COLO829 (cell line): ENCODE data around the gene NEK2.
A peak's percentile ranks its signal among the peaks of the same experiment; 100 is the strongest.
"Not testable (repeated sequence)": the region's sequence is repeated elsewhere in the genome, so short reads cannot be mapped to it uniquely, and the experiment has no call there.

Experiments
- DNase-seq: peaks from one replicate; pipeline ENCODE4 v3.0.0; 2012; ENCODE audit warnings: low spot score

The NEK2 gene

DNA sequence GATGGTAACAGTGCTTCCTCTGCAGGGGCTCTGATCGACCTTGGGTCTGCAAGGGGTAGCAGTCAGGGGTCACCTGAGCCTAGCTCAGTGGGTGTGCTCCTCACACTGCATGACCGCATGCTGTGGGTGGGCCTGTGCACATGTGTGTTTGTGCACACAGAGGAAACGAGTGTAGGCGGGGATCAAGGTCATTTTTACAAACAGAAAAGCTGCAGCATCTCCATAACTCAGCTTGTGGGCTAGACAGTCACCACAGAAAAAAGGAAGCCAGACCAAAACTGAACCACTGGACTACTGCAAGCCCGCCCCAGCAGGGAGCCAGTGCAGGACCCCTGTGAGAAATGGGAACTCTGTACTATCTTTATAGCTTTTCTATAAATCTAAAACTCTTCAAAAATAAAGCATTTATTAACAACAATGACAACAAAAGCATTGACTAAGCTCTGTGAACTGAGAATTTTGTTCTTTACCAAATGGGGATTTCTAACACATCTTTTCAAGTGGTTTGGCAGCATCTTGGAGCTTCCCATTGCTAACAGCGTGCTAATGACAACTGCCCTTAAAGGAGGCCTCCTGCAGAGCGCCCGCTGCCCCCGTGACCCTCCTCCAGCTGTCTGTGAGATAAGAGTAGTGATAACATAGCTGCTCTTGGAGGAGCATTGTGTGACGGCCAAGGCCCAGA lies 19.9 kb upstream of the NEK2 start:
- DNase-seq: no peak

DNA sequence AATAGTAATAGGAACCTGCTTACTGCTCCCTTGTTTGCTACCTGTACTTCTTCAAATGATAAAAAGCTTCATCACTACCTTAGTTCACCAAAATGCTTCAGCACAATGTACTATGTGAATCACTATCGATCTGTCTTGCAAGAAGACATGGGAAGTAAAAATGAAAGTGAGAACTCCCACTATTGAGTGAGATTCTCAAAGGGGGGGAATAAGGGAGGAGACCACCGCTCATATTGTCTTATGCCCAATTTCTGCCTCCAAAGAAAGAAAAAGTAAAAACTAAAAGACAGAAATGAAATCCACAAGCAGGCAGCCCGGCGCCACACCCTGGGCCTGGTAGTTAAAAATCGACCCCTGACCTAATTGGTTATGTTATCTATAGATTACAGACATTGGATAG lies 18.5 kb upstream of the NEK2 start:
- not testable (repeated sequence) for DNase-seq

DNA sequence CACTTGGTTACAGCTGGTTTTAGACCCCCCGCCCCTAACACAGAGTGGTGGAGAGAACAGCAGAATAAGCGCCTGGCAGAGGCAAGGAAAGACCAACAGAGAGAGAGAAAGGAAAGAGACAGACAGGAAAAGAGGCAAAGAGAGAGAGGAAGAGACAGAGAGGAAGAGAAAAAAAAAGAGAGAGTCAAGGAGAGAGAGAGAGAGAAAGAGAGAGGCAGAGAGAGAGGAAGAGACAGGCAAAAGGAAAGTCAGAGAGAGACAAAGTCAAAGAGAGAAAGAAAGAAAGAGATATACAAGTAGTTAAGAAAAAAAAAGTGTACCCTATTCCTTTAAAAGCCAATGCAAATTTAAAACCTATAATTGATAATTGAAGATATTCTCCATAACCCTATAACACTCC lies 13.0 kb upstream of the NEK2 start:
- no peak for DNase-seq

DNA sequence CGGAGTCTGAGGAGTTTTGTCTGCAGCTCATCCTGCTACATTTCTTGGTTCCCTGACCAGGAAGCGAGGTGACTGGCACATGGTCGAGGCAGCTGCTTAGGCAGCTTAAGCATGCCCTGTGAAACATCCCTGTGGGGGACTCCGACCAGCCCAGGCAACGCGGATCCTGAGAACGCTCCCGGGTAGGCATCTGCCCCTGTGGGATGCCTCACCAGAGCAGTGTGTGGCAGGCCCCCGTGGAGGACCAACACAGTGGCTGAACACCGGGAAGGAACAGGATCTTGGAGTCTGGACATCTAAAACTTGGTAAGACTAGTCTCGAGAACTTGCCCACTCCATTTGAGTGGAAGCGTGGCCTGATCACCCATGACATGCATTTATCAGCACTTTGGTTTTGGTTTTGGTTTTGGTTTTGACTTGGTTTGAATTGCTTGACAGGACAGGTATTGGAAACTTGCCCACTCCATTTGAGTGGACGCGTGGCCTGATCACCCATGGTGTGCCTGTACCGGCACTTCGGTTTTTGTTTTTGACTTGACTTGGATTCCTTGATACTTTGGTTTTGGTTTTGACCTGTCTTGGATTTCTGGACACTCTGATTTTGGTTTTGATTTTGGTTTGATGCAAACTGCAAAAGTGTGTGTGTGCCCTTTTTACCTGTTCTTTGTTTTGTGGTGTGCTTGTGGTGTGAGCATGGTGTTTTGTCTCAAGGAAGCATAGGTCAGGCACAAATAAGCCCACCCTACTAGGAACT lies 12.2 kb upstream of the NEK2 start:
- no peak for DNase-seq

DNA sequence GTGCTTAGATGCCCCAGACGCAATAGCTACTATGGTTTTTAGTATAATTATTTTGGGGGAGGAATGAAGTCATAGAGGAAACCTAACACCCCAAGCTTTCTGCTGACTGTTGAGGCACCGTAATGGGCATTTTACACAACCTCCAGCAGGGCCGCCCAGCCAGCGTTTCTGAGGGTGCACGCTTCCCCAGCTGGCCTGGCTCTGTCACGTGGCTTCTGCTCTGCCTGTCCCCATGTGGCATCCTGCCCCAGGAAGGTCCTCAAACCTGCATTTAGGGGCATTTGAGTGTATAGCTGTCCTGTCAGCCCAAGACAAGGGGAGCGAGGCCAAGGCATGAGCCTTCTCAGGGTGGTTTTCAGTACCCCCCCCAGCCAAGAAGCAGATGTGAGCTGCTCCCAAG lies 10.4 kb upstream of the NEK2 start:
- no peak for DNase-seq

DNA sequence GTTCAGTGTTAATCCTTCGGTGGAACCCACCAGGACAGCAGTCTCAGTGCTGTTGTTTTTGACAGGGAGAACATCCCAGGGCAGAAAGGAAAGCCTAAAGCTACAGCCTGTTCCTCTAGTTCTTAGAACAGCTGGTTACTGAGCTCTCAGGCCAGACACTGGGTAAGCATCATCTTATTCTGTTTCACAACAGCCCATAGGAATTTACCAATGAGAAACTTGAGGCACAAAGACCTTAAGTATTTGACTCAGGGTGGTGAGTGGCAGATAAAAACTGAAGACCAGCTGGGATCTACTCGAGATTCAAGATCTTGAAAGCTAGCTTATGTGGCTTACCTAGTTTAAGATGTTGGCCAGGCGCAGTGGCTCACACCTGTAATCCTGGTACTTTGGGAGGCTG lies 9.4 kb upstream of the NEK2 start:
- DNase-seq: no peak

DNA sequence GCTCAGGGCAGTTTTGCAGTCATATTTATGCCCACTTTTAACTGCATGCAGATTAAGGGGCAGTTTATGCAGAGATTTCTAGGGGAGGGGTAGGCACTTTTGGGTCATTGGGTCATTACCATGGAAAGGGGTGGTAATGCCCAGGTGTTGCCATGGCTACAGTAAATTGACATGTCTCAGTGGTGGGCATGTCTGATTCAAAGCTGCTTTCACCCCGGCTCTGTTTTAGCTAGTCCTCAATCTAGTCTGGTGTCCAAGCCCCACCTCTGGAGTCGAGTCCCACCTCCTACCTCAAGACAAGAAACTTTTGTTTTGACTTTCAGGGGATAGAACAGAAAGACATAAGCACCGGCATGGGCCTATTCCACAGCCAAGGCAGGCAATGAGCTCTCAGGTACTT lies 8.9 kb upstream of the NEK2 start:
- no peak for DNase-seq

DNA sequence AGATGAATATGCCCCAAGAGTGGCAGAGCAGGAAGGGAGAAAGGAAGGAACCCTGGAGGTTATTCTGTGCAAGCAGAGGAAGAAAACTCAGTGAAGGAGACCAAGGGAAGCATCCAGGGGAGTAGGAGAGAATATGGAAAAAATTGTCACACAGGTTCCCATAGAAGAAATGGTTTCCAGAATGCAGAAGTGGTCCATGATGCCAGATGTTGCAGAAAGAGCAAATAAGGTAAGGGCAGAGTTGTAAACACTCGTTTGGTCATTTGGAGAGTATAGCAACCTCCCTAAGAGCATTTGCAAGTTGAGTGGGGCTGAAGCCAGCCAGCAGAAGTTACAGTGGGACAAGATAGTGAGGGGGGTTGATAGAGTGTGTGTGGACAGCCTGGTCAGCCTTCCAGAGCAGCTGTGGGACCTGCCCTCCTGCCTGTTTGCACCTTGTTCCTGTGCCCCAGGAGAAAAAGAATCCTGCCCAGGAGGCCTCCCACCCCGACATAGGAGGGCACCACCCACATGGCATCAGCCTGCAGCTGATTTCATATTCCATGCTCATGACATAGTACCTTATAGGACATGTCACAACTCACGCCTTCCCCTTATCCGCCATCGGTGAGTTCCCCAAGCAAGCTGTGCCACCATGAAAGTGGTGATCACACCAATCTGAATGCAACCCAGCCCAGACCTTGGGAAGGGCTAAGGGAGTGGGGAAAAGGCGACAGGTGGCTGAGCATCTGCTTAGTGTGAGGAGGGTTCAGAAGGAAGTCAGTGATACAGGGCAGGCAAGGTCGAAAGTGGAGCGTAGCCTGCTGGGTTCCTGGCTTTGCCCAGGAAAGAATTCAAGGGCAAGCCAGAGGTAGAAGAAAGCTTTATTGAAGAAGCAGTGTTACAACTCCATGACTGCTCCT lies 8.2 kb upstream of the NEK2 start:
- DNase-seq: no peak

DNA sequence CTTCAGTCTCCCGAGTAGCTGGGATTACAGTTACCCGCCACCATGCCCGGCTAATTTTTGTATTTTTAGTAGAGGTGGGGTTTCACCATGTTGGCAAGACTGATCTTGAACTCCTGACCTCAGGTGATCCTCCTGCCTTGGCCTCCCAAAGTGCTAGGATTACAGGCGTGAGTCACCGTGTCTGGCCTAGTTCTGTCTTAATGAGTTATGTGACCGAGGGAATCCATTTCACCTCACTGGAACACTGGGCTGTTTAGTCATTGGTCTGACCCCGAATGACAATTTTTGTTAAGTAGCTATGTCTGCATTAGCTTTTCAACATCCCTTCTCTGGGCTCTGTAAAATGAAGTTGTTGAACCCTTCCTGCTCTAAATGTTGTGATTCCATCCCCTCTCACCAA lies 6.8 kb upstream of the NEK2 start:
- not testable (repeated sequence) for DNase-seq

DNA sequence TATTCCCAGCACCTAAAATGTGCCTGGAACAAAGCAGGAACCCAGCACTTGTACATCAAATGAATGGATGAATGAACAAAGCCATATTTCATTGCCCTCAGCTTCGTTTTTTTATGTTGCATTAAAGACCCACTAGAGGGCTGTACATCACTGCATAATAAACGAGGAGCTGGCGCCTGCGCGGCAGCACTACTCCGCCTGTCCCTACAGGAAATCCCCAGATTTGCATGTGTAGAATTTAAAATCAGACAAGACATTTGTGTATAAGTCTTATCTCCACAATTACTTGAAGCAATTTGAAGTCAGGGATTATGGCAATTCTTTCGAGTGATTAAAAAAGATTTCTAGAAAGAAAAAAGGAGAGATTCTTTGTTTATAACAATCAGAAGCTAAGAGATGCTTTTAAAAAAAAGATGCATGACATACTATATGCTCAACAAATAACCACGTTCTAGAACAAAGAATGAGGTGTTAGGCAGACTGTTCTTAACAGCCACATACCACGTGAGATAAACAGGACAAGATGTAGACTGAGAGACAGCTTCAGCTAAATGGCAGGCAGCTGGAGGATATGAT lies 5.4 kb upstream of the NEK2 start:
- DNase-seq: peak; percentile 97

DNA sequence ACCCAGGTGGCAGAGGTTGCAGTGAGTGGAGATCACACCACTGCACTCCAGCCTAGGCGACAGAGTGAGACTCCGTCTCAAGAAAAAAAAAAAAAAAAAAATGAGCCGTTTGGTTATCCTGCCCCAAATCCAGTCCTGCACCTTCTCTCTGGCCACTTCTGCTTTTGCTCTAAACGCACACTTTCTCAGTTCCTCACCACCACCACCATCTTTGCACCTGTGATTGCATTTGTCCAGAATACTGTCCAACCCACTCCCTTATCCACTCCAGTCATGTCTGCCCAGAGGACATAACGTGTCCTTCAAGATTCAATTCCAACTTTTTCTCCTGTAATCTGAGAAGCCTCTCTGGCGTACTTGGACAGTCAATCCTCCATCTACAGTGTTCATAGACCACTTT lies 2.2 kb upstream of the NEK2 start:
- no peak for DNase-seq

DNA sequence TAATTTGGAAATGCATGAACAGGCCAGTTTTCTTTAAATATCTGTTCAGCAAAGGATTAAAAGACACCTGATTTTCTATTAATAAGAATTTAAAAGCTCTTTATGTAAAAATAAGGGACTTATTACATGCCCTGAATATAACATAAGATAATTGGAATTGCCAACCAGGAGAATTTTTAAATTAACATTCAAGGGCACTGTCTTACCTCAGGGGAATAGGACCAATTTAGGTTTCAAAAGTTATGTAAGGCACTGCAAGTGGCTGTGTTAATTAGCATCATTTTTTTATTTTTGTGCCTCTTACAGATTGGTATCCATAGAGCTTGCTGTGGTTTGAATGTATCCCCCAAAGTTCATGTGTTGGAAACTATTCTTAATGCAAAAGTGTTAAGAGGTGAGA lies 1.3 kb upstream of the NEK2 start:
- DNase-seq: no peak

DNA sequence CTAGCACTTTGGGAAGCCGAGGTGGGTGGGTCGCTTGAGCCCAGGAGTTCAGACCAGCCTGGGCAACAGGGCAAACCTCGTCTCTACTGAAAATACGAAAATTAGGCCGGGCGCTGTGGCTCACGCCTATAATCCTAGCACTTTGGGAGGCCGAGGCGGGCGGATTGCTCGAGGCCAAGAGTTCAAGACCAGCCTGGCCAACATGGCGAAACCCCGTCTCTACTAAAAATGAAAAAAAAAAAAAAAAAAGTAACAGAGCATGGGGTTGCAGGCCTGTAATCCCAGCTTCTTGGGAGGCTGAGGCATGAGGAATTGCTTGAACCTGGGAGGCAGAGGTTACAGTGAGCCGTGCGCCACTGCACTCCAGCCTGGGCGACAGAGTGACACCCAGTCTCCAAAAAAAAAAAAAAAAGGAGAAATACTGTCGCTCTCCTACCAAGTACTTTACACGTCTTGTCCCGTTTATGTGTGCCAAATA lies 724 bp upstream of the NEK2 start:
- DNase-seq: no peak

DNA sequence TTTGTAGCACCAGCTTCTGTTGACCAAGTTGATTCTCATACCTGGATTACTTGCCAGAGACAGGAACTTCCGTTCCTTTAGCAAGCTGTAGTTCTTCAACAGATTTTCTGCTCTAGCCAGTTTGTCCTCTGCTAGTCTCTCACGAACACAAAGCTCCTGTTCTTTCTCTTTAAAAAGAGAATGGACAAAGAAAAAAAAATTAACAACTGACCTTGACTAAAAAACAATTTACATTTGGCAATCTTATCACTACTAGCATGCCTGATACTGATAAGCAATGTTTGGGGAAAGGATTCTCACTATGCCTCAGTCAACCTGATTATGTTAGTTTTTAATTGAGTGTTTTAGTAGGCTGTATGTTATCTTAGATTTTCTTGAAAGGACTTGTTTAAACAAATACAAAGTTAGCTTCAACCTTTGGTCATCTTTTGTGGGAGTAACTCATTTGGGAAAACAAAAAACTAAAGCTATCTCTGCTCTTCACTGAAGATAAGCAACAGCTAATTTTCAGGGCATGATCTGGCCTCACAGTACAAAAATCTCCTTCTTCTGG lies 8.3 kb downstream of the NEK2 start:
- DNase-seq: no peak

DNA sequence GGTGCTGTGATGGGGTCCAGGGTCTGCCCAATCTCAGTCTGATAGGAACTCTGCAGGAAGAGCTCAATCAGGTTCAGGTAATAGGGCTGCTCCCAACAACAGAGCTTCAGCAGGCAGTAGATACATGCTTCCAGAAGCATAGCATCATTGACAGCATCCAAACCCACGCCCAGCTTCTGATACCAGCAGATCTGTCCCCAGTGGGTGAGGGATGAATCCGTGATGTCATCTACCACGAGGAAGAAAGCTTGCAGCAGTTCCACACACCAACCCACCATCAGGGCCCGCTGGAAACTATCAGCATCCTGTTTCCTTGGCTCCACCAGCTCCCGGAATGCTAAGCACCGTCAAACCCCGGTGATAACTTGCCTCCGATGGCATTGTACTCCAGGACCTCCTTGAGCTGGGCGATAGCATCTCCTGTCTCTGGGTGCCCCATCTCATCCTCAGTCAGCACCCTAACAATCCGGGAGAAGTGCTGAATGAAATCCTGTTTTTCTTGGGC lies 14.7 kb downstream of the NEK2 start:
- no peak for DNase-seq

DNA sequence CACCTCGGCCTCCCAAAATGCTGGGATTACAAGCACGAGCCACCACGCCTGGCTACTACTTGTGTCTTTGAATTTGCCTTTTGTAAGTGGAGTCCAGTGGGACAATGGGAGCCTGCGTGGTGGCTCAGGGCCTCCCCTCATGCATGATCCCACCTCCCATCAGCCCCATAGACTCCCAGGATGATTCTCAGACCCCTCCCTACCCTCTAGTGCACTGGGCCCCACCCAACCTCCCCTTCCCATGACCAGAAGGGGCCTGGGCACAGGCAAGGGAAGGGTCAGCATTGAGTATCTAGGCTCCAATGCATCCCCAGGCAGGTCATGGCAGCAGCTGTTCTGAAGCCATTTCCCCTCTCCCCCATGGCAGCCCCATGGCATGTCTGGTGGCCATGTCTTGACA lies 18.7 kb downstream of the NEK2 start:
- no peak for DNase-seq

DNA sequence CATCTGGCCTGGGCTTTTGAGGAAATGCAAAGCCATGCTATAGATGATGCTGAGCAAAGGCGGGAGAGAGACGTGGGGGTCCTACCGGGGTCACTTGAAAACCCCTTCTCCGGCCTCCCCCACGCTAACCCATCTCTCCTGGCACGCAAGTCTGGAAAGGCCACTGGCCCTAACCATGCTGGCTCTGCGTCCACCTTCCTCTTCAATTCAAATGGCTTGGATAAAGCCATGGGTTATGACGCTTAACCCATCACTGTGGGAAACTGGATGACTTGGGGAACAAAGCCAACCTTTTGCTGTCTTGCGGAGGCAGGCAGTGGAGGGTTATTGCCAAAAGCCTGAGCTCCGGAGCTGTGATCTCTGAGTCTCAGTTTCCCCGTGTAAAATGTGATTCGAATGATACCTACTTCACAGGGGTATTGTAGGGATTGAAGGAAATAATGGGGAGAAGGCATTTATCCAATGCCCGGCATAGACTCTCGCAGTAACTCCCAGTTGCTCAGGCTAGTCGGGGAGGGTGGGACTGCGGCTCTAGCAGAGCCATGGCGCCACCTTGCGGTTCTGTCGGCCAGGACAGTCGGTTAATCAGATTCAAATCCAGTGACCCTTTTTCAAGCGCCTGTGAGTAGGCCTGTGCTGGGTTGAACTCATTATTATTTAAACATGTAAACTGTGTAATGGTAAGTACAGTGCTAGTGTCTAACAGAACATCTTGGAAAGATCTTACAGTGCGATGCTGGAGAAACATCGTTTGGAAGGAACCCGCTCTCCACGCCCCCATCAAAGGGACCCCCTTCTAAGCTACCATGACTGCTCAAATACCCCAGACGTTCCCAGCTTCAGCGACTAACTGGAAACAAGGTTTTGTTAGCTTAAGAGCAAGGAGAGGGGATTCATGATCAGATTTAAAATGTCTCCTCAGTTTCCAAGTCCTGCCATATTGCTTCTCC lies 20.3 kb downstream of the NEK2 start:
- peak; percentile 79 for DNase-seq

DNA sequence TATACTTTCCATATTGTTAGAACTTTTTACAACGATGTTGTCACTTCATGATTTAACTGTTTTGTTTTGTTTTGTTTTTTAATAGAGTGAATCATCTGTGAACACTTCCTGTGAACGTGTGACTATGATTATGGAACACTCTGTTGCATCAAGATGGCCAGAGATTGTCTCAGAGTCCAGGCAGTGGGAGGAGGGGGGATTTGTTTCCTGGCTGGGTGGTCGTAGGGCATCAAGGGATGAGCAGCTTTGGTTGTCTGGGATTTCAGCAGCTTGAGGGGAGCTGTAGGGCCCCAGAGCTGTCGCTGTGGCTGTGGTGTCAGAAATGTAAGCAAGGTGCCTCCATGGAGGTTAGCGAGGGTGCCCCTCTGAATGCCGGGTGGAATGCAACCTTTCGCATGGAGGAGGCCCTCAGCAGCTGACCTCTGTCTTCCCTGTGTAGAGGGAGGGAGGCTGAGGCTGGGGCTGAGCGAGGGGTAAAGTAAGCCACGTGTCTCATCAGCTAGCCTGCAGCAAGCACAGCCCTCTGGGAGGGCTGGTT lies 21.4 kb downstream of the NEK2 start:
- DNase-seq: no peak

DNA sequence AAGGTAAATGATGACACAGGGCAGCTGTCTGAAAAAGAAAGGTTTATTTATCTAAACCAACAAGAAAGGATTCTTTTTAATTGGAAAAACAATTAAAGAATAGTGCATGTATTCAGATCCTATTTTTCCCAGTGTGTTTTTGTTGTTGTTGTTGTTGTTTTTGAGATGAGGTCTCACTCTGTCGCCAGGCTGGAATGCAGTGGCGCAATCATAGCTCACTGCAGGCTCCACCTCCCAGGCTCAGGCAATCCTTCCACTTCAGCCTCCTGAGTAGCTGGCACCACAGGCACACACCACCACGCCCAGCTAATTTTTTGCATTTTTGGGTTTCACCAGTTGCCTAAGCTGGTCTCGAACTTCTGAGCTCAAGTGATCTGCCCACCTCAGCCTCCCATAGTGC lies 22.1 kb downstream of the NEK2 start:
- no peak for DNase-seq

DNA sequence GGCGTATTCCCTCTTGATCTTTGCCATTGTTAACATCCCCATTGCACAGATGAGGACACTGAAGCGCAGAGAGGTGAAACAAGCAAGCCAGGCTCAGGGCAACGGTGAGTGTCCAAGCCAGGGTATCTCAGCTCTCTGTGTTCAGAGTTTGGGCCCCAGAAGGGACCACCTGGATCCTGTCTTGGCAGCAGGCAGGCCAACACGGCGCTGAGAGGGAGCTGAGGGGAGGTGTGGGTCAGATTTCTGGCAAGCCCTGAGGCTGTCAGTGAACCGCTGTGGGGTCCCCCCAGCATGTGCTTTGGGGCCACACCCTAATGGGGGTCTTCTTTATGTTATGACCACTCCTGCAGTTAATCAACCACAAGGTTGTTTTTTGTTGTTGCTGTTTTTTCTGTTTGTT lies 23.1 kb downstream of the NEK2 start:
- DNase-seq: no peak
